H1 (cell line): Measurements from ENCODE around the gene SLC27A4.

Experiments
- BRCA1 ChIP-seq: IDR thresholded peaks from 2 replicates; pipeline ENCODE4 v1.6.1; 2012; ENCODE audit warnings: low read depth, low read length, improper control_type of control experiment
- CBX5 ChIP-seq: fragments of 300-800, 300-1000 bp; sonication (generic); IDR thresholded peaks from 2 replicates; pipeline ENCODE4 v1.7.1; 2016; ENCODE audit warnings: antibody characterized with exemption, low read length, low read depth
- CREB1 ChIP-seq: IDR thresholded peaks from 2 replicates; pipeline ENCODE4 v1.6.1; 2012; ENCODE audit warnings: inconsistent platforms
- EP300 ChIP-seq, 2 experiments: IDR thresholded peaks; 1 replicate in 1 of 2; 2 replicates in 1 of 2; pipeline ENCODE4 v1.6.1; 2011 to 2012; ENCODE audit warnings: low read depth in 2 of 2, low read length in 2 of 2, mild to moderate bottlenecking in 2 of 2, borderline replicate concordance in 1 of 2, inconsistent platforms in 1 of 2, moderate library complexity in 1 of 2
- GABPA ChIP-seq: IDR thresholded peaks from 2 replicates; pipeline ENCODE4 v1.6.1; 2011; ENCODE audit warnings: mild to moderate bottlenecking, low read length, moderate library complexity, borderline replicate concordance; ENCODE audit not compliant: insufficient read depth
- JUND ChIP-seq: IDR thresholded peaks from 2 replicates; pipeline ENCODE4 v1.6.1; 2011; ENCODE audit warnings: mild to moderate bottlenecking, improper control_type of control experiment, low read length
- MAFK ChIP-seq: IDR thresholded peaks from 2 replicates; pipeline ENCODE4 v1.6.1; 2012; ENCODE audit warnings: low read depth, mild to moderate bottlenecking, improper control_type of control experiment, low read length
- RFX5 ChIP-seq: IDR thresholded peaks from 2 replicates; pipeline ENCODE4 v1.6.1; 2011; ENCODE audit warnings: low read depth, low read length, improper control_type of control experiment, borderline replicate concordance
- RXRA ChIP-seq: IDR thresholded peaks from 2 replicates; pipeline ENCODE4 v1.6.1; 2011; ENCODE audit warnings: low read depth, mild to moderate bottlenecking, low read length, moderate library complexity; ENCODE audit not compliant: insufficient read depth
- SP1 ChIP-seq: IDR thresholded peaks from 2 replicates; pipeline ENCODE4 v1.6.1; 2011; ENCODE audit warnings: low read depth, low read length
- TEAD4 ChIP-seq: IDR thresholded peaks from 2 replicates; pipeline ENCODE4 v1.6.1; 2012; ENCODE audit warnings: low read depth, low read length, inconsistent platforms, mixed read lengths
- TF ChIP-seq, protein P1 (sequence below), 3 experiments: IDR thresholded peaks; 1 replicate in 2 of 3; 2 replicates in 1 of 3; pipeline versions ENCODE4 v1.5.1 to v1.6.1; 2011; ENCODE audit warnings: low read length in 3 of 3, mild to moderate bottlenecking in 3 of 3, inconsistent platforms in 2 of 3, low read depth in 1 of 3, moderate library complexity in 1 of 3; ENCODE audit not compliant: insufficient read depth in 1 of 3; ENCODE audit errors: control extremely low read depth in 1 of 3
- TF ChIP-seq, protein P2 (sequence below): IDR thresholded peaks from 2 replicates; pipeline ENCODE4 v1.6.1; 2012; ENCODE audit warnings: inconsistent platforms

GRCh38 chr9:128391956-128392301, 51.6 kb downstream of the SLC27A4 start:
- TF ChIP-seq, protein P1, sequence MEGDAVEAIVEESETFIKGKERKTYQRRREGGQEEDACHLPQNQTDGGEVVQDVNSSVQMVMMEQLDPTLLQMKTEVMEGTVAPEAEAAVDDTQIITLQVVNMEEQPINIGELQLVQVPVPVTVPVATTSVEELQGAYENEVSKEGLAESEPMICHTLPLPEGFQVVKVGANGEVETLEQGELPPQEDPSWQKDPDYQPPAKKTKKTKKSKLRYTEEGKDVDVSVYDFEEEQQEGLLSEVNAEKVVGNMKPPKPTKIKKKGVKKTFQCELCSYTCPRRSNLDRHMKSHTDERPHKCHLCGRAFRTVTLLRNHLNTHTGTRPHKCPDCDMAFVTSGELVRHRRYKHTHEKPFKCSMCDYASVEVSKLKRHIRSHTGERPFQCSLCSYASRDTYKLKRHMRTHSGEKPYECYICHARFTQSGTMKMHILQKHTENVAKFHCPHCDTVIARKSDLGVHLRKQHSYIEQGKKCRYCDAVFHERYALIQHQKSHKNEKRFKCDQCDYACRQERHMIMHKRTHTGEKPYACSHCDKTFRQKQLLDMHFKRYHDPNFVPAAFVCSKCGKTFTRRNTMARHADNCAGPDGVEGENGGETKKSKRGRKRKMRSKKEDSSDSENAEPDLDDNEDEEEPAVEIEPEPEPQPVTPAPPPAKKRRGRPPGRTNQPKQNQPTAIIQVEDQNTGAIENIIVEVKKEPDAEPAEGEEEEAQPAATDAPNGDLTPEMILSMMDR (IDR thresholded peaks at IDR 0.05; ENCODE audit: control extremely low read depth in 1 of 3, insufficient read depth in 1 of 3, low read depth in 1 of 3, low read length in 3 of 3) = no peak
- no peak for TF ChIP-seq CREB1
- TF ChIP-seq GABPA = no peak
- no peak for TF ChIP-seq RFX5
- TF ChIP-seq, protein P2, sequence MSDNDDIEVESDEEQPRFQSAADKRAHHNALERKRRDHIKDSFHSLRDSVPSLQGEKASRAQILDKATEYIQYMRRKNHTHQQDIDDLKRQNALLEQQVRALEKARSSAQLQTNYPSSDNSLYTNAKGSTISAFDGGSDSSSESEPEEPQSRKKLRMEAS = no peak
- no peak for TF ChIP-seq MAFK
- TF ChIP-seq EP300 (IDR thresholded peaks at IDR 0.05; ENCODE audit: borderline replicate concordance in 1 of 2, low read depth in 2 of 2, low read length in 2 of 2) = no peak
- TF ChIP-seq TEAD4 = no peak
- no peak for TF ChIP-seq JUND
- TF ChIP-seq SP1 = no peak
- no peak for TF ChIP-seq RXRA
- TF ChIP-seq BRCA1 = no peak
- no peak for TF ChIP-seq CBX5
